NCI-H526 treated with DMSO at 0.1 percent for 48 hours (cell line): ENCODE results near the gene MAD1L1.

Experiments used
- DNase-seq: peaks from one replicate; lab custom pipeline; 2025; lab: John Stamatoyannopoulos, UW

MAD1L1 gene

GRCh38 chr7:2013381-2014311 lies 219.1 kb downstream of the MAD1L1 start:
- no peak for DNase-seq

GRCh38 chr7:2012981-2013380 lies 219.8 kb downstream of the MAD1L1 start:
- no peak for DNase-seq

GRCh38 chr7:2012044-2012900 lies 220.5 kb downstream of the MAD1L1 start:
- DNase-seq, result no peak

GRCh38 chr7:2011266-2012043 lies 221.3 kb downstream of the MAD1L1 start:
- no peak for DNase-seq

- DNase-seq, result no peak
These were observed 222.0 kb downstream of the MAD1L1 start for GRCh38 chr7:2010551-2011265.

- DNase-seq, result no peak
These were observed 222.6 kb downstream of the MAD1L1 start for GRCh38 chr7:2010101-2010500.

GRCh38 chr7:2009541-2010001 lies 223.2 kb downstream of the MAD1L1 start:
- no peak for DNase-seq

- no peak for DNase-seq
These were observed 223.7 kb downstream of the MAD1L1 start for GRCh38 chr7:2008936-2009540.

GRCh38 chr7:2008101-2008935 lies 224.4 kb downstream of the MAD1L1 start:
- no peak for DNase-seq

- DNase-seq, result no peak
These were observed 225.2 kb downstream of the MAD1L1 start for GRCh38 chr7:2007551-2007950.

GRCh38 chr7:2006921-2007381 lies 225.8 kb downstream of the MAD1L1 start:
- DNase-seq, result no peak

- no peak for DNase-seq
These were observed 226.4 kb downstream of the MAD1L1 start for GRCh38 chr7:2006231-2006771.

GRCh38 chr7:2005786-2006185 lies 227.0 kb downstream of the MAD1L1 start:
- DNase-seq, result no peak

- no peak for DNase-seq
These were observed 227.7 kb downstream of the MAD1L1 start for GRCh38 chr7:2004841-2005725.

- no peak for DNase-seq
These were observed 228.6 kb downstream of the MAD1L1 start for GRCh38 chr7:2003931-2004812.

- no peak for DNase-seq
These were observed 229.3 kb downstream of the MAD1L1 start for GRCh38 chr7:2003451-2003930.
